NCI-H345 (cell line): Measurements from ENCODE around the gene SURF6.

Experiments used
- DNase-seq: peaks from one replicate; lab custom pipeline; 2025; lab: John Stamatoyannopoulos, UW

Gene SURF6

DNA sequence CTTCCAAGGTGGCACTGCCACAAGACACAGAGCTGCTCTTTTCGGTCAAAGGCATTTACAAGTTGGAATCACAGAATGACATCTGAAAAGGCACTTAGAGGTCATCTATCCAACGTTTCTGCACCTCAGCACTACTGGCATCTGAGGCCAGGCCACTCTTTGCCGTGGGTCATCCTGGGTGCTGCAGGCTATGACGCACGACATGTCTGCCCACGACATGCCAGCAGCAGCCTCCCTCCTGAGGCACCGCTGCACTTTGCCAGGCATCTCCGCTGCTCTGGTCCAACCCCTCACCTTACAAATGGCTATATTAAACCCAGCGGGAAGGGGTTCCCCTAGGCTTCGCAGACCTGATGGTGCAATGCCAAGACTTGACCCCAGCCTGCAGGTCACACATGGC, 31.8 kb upstream of the SURF6 start:
- no peak for DNase-seq

DNA sequence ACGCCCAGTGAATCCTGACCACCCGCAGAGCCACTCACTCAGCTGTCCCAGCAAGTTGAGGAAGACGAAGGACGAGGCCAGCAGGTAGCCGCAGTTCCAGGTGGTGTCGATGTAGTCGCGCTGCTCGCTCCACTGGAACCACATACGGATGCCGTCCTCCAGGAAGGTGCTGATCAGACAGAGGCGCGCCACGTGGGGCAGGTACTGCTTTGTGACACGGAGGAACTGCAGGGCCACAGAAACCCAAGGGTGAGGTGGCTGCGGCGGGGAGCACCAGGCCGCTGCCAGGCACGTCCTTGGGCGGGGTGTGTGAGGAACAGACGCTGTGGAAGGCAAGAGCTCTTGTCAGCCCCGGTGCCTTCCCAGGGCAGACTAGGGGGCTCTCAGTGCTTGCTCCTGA, 31.2 kb upstream of the SURF6 start:
- no peak for DNase-seq

DNA sequence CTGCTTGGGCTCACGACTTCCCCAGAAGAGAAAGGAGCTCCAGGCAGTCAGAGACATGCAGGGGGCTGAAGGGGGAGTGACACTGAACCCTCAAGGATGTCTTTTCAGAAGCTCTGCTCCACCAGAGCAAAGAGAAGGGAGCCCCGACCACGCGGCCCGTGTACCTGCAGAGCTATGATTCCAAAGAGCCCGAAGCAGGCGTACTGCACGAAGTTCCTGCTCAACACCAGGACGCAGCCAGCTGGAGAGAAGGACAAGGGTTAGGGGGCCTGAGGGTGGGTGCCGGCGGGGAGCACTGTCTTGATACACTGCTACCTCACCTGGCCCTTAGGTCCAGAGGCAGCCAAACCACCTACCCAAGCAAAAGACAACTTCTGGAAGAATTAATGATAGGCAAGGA, 30.4 kb upstream of the SURF6 start:
- no peak for DNase-seq

DNA sequence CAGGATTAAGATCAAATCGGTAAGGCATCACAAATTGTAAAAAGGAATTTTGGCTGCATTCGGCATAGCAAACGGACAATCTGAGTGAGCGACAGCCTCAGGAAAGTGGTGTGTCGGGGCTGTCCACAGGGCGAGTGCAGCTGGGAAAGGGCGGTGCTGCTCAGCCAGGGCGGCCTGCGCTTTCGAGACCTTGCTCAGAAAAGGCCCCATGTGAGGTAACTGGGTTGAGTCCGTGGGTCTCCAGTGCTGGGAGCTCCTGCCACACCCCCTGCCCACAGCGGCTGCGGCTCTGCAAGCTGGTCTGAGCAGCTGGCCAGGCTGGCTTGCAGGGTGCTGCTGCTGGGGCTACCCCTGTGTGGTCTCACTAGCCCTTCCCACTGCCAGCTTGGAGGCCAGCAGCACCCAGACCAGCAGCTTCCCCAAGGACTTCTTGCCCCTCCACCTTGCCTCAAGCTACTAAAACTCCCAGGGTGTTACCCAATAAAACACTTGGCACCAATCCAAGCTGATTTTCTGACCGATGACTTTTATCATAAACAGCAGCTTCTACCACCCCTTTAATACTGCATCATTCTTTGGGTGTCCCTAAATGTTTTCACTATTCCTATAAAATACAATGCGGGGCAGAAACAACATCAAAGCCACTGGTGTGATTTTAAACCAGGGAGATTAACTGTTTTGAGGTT, 26.5 kb upstream of the SURF6 start:
- DNase-seq: no peak

DNA sequence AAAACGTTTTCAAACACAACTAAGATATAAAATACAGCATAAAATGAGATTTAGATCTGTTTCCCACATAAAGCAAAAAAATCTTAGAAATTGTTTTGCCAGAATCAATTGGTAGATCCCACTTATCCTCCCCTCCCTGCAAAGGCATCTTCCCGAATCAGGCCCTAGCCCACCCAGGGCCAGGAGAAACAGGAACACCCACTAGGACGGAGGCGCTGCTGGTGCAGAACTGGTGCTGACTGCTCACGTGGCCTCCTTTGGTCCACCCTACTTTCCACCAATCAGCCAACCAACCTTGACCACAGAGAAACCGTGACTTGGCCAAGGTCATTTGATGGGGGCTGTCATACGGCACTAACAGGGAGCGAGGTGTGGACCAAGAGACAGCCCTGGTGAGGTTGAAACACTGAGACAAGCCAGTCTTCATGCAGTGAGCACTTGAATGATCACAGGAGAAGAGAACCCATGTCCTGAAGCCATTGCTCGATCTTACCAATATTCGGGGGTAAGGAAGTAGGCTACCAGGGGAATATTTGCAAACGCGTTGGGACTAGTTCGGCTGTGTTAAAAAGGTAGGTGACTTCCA, 25.6 kb upstream of the SURF6 start:
- DNase-seq: no peak

DNA sequence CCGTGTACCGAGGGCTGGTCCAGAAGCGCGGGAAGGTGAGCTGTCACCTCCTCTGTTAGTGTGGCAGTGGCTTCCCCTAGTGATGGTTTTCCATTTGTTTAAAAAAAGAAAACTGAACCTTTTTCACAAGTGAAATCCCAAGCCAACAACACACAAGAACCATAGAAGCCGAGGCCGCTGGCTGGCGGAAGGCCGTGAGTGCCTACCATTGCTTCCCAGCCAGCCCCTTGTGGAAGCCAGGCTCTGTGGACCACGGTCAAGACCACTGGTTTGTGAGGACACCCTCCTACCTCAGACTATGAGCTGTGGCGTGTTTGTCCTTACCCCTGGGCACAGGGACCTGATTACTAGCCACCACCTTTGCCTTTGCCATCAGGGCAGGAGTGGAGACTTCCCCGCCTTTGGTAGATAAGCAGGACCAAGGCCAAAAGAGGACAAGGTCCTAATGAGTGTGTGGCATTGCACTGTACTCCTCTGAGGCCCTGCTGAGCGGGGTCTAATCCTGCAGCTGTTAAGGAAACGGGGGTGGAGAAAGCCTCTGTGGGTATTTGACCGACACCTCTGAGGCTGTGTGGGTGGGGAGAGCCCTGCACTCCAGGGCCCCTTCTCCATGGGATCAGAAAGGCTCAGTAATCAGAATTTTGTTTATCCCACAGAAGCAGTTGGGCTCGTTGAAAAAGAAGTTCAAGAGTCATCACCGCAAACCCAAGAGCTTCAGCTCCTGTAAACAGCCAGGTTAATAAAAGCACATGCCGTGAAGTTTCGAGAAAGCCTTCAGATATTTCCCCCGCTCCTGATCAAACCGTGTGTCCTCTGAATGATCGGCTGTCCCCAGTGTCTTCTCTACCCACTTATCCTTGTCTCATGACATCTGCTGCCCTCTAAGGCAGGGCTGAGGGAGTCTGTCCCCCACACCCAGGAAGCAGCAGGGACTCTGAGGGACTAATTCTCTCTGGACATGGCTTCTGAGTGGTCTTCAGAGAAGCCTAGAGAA, 24.7 kb upstream of the SURF6 start:
- DNase-seq: no peak

DNA sequence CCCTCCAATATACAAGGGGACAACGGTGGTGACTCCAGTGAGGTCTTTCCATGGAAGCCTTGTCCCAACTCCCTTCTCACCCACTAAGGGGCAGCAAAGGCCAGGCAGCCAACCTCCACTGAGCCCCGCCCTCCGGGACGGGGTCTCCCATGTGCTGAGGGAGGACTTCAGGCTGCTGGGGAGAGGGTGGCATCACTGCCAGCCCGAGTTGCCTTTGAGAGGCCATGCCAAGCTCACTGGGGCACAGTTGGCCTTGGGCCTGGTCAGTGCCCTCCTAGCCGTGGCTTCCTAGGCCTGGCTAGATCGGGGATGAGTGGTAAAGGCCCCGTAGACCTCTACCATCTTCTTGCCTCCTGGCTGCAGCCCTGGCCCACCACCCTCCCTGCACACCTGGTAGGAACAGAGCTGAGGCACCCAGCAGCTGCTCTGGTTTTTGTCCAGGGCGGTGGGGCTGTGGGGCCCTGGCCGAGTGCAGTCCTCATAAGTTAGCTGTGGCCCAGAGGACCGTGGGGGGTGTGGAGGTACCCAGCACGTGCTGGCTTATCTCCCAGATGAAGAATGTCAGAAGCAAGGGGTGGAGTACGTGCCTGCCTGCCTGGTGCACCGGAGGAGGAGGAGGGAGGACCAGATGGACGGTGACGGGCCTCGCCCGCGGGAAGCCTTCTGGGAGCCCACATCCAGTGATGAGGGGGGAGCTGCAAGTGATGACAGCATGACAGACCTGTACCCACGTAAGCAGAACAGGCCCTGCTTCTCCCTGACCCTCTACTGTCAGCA, 23.6 kb upstream of the SURF6 start:
- DNase-seq: peak; percentile 30

DNA sequence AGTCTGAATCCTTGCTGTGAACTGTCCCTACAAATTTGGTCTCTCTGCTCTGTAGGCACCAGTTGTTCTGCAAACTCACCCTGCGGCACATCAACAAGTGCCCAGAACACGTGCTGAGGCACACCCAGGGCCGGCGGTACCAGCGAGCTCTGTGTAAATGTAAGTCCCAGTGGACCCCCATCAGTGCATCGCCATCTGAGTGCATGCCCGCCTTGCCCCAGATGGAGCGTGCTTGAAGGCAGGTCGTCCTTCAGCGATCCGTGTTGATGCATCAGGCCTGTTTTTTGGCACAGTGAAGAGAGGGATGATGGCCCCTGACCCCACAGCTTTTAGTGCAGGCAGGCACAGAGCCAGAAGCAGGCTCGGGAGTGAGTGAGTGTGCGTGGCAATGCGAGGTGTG, 21.7 kb upstream of the SURF6 start:
- DNase-seq: no peak

DNA sequence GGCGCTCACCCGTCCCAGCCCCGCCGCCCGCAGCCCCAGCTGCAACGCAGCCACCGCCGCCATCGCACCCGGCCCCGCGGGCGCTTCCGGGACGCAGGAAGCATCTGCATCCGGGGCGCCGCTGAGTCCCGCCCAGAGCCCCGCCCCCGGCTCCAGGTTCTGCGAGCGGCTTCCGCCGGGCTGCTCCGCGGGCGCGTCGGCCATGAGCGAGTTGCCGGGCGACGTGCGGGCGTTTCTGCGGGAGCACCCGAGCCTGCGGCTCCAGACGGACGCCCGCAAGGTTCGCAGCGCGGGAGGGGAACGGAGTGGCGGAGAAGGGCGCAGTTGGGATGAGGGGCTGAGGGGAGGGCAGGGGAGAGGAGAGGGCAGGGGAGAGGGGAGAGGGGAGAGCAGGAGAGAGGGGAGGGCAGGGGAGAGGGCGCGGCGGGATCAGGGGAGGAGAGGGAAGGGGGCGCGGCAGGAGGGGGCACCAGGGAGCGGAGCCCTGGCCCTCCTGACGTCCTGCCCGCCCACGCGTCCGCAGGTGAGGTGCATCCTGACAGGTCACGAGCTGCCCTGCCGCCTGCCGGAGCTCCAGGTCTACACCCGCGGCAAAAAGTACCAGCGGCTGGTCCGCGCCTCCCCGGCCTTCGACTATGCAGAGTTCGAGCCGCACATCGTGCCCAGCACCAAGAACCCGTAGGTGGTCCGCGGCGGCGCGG, 20.6 kb upstream of the SURF6 start, which contains the start of the genes SURF1 and SURF2:
Gene SURF1 (minus strand): TSS at position 97 of the 701 bp plus-strand sequence. CDS start 34 bp downstream, at position 63.
Gene SURF2 (plus strand): TSS at position 160 of the 701 bp plus-strand sequence. CDS start 43 bp downstream, at position 203.
- peak; percentile 89 for DNase-seq

DNA sequence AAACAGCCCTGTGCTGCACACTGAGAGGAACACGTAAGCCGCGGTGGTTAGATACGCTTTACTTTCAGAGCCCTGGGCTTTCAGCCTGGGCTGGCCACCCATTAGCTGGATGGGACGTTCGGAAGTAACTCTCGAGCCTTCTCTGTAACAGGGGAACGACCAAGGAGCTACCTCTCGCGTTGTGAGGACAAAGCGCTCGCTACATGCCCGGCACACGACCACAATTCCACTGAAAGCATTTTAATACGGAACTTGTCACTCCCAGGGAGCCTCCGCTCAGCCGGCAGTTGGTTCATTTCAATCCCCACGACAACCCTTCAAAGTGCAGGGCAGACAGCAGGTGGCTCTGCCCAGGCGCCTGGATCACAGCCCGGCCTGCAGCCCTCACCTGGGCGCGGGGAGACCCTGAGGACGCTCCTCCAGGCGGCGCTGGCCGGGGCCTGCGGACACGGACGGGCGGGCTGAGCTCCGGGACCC, 19.9 kb upstream of the SURF6 start:
- peak; percentile 62 for DNase-seq

DNA sequence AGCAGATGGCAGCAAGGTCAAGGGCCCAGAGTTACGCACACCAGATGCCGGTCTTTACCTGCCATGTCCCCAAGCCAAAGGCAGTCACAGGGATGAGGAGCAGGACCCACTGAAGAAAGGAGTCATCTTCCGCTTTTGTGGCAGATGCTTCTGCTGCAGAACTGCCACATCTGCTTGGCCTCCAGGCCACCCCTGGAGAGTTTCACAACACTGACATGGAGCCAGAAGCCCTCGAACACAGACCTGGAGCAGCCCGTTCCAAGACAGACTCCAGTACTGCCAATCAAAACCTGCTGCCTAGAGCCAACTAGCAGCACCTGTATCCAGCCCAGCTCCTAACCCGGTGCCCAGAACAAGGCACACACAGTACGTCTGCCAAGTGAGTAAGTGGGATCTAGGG, 18.8 kb upstream of the SURF6 start:
- DNase-seq: no peak

DNA sequence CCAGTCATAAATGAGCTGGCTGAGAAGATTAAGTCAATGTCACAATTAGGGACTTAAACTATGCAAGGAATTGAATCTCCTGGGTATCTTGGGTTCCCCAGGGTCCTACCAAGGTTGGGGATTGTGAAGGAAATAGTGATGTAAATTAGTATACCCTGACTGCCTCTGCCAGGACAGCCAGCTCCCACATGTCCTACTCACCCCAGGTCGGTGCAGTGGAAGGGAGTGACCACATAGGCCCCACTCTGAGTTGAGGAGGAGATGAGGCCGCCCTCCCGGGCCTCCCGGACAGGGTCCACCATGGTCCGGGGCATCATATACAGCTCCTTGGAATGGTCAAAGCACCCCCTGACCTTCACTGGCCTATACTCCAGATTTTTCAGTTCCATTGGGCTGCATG, 17.6 kb upstream of the SURF6 start:
- DNase-seq: no peak

DNA sequence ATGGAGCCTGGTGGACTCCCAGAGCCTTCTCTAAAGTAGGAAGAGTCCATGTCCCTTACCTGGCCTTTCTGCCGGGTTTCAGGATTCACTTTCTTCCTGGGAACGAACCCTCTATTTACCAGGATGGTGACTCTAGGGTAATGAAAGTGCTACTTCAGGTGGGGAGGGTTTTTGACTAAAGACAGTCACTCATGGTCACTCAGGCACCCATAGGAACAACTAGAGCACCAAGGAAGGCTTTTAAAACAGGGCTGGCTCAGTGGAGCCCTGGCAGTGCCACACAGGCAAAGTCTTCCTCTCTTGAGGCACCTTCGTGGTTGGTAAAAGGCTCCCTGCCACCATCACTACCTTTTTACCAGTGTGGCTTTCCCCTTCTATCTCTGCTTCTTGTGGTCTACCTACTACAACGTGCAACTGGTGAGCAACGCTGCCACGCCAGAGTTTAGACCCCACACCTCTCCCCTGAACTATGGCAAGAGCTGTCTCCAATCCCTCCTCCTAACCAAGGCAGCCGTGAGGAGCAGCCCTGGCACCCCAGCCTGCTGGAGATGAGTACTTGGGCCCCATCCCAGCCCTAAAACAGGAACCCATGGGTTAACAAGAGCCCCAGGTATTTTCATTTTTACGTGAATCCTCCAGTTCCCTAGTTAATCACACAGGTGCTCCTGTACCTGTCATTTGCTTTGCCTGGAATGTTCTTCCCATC, 16.8 kb upstream of the SURF6 start:
- no peak for DNase-seq

DNA sequence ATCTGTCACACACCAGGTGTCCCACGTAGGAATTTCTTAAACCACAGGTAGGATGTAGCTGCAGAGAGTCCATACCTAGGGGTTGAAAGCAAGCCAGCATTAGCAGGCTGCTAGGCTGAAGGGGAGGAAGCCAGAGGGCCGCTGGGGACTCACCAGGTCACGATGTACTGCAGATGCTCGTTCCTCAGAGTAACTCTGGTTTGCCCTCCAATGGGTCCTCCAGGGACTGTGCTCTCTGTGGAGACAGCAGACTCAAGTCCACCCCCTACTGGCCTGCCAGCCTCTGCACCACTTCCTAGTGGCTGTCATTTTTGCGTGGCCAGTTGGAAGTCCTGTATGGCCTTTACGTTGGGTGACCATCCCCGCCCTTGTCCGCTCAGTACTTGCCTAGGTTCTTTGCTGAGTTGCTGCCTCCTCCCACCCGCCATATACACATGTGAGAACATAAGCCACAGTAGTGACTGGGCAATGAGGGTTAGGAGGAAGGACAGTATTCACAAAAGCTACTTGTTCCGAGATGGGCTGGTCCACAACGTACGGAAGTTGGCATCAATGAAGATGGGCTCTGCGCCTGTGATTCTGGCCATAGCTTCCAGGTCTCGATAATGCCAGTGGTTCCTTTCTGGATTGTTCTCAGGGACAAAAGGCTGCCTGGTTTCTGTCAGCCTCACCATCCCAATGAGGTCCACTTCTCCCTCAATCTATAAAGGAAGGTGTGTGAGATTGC, 16.1 kb upstream of the SURF6 start:
- peak; percentile 12 for DNase-seq

DNA sequence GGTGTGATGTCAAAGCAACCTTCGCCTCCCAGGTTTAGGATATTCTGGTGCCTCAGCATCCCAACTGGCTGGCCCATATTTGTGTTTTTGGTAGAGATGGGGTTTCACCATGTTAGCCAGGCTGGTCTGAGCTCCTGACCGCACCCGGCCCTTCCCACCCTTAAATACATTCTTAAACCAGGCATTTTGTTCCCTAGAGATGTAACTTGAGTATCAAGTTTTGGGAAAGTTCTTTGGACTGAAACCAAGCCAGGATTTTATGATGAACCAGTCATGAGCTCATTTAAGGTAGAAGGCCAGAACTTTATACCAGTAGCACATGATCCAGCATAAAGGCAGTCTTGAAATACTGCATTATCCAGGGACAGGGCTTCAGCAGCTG, 15.5 kb upstream of the SURF6 start:
- no peak for DNase-seq

DNA sequence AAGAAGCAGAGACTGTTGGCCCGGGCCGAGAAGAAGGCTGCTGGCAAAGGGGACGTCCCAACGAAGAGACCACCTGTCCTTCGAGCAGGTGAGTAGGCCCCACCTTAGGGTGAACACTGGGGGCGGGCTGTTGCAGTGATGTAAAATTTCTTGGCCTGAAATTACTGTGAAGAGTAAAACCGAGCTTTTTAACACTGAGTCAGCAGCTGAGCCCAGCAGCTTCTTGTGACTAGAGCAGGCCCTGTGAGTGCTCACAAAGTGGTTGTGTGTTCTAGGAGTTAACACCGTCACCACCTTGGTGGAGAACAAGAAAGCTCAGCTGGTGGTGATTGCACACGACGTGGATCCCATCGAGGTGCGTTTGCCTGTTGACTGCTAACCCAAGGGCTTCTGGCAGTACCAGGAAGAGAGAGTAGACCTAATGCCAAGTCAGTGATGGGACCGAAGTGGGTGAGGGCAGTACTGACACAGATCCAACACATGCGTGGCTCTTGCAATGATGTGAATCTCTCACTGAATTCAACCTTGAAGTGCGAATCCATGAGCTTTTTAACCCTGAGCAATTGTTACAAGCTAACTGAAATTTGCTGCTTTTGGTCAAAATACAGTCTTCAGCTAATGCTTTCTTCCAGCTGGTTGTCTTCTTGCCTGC, 14.1 kb upstream of the SURF6 start:
- no peak for DNase-seq

DNA sequence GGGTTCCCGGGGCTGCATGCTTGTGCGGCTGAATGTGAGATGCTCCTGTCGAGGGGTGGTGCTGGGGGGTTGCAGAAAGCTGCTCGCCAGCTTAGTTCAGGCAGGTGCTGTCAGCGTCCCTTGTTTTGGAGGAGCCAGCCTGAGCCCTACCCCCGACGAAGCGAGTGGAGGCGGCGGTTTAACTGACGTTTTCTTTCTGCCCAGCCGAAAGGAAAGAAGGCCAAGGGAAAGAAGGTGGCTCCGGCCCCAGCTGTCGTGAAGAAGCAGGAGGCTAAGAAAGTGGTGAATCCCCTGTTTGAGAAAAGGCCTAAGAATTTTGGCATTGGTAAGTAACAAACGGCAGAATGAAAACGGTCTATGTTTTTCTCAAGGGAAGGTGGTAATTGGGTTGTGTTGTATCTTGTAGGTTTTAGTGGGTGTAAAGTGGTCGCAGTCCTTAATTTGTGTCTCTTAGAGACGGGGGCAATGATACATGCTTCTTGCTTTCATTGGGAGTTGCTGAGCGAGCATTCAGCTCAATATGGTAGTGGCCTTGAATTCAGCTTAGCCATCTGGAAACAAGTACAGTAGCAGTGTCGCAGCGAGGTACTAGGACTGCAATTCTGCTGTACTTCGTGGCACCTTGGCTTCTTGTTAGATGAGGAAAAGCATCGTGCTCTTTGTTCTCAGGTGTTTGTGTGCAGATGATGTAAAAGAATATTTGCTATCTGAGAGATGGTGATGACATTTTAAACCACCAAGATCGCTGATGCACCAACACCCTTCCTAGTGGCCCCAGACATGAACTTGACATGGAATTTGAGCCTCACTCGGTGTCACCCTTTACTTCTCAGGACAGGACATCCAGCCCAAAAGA, 13.0 kb upstream of the SURF6 start:
- no peak for DNase-seq

DNA sequence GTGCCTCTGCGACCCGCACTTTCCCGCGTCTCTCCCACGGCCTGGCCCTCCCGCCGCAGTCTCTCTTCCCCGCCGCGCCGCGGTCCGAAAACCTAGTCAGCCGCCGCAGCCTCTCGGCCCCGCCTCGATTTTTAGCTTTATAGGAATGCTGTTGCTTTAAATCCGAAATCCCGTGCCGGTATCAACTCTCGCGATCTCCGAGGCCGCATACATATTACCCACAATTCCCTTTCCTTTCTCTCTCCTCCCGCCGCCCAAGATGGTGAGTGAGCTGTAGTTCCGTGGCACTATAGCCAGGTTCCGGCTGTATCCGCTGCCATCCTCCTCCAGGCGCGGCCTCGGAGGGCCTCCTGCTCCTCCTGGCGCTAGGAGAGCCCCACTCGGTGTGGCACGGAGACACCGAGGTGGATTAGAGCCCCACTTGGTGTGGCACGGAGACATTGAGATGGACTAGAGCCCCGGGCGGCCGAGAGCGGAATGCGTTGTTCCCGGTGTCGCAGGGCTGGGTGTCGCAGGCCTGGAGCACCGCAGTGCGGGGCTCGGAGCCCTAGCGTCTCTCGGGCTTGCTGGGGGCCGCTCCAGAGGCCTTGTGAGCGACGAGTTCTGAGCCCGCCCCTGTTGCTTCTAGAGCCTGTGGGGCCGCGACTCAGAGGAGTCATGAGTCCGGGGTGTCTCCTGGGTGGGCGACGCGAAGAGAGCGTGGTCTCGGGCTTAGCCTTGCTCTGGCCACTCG, 12.2 kb upstream of the SURF6 start, which contains the start of the genes MED22 and RPL7A:
Gene MED22 (minus strand): TSS at position 147 of the 733 bp plus-strand sequence. CDS start 1,469 bp downstream, outside the sequence.
Gene RPL7A (plus strand): TSS at position 234 of the 733 bp plus-strand sequence. CDS start 26 bp downstream, at position 260.
- DNase-seq: peak; percentile 97
